ENCODE data around the gene PHLDB3. TPM values are rescaled to one million over a fixed set of nuclear protein-coding genes. Genes with fewer than 3 reads are reported as not detected.
A peak's percentile ranks its signal among the peaks of the same experiment; 100 is the strongest.

Gene PHLDB3
- total and polyA plus RNA-seq, 4 donors, result 4.8 to 18.5 (median 9.9) TPM

- H3K4me3 ChIP-seq (ENCODE audit: low read length in 2 of 2), result peak overlapping the region; percentile 14 to 42
- peak; percentile 89 to 92 for DNase-seq
Observed at GRCh38 chr19:43464134-43464775, 40.3 kb downstream of the PHLDB3 start.

GRCh38 chr19:43463381-43464133, 41.0 kb downstream of the PHLDB3 start:
- peak; percentile 96 for ATAC-seq (ENCODE audit: low FRiP score)
- H3K9me3 ChIP-seq (ENCODE audit: control insufficient read depth, low read length), result no peaks in the 10 kb centered on the region
- intact Hi-C loops (cut with DNase I), result loop anchor here (1.0 to 5.0 kb wide), 4 partner anchors 11 to 54 kb away; partner anchors contain the start of gene PHLDB3 (in 2 of the 2)
- 0 to 1% methylated on average over 56 to 57 of the region's 57 CpGs for WGBS, 2 donors
- peak overlapping the region in 1 of 2 donors; percentile 78 for H3K27ac ChIP-seq (ENCODE audit: low read depth in 1 of 2, low read length in 2 of 2)
- DNase-seq, result peak; percentile 99 to 100
- no peaks in the 10 kb centered on the region for H3K36me3 ChIP-seq (ENCODE audit: control insufficient read depth in 1 of 2, insufficient read depth in 2 of 2, low read length in 1 of 2)
- peak overlapping the region; percentile 14 to 42 for H3K4me3 ChIP-seq (ENCODE audit: low read length in 2 of 2)
- H3K4me1 ChIP-seq (ENCODE audit: control insufficient read depth in 1 of 2, insufficient read depth in 2 of 2, low read length in 2 of 2), result no peaks in the 10 kb centered on the region
- no peaks in the 10 kb centered on the region for H3K27me3 ChIP-seq (ENCODE audit: control insufficient read depth in 1 of 2, insufficient read depth in 2 of 2, low read length in 1 of 2)

More at GRCh38 chr19:43464134-43464775, 40.3 kb downstream of the PHLDB3 start:
- Histone ChIP-seq H3K36me3 (ENCODE audit: control insufficient read depth in 1 of 2, insufficient read depth in 2 of 2, low read length in 1 of 2) (no peaks in the 10 kb centered on the region), H3K27ac (ENCODE audit: low read depth in 1 of 2, low read length in 2 of 2) (peak overlapping the region in 1 of 2 donors; percentile 78), H3K4me1 (ENCODE audit: control insufficient read depth in 1 of 2, insufficient read depth in 2 of 2, low read length in 2 of 2) (no peaks in the 10 kb centered on the region), H3K27me3 (ENCODE audit: control insufficient read depth in 1 of 2, insufficient read depth in 2 of 2, low read length in 1 of 2) (no peaks in the 10 kb centered on the region), H3K9me3 (ENCODE audit: control insufficient read depth, low read length) (no peaks in the 10 kb centered on the region)
- 12 to 16% methylated on average over 31 to 33 of the region's 33 CpGs for WGBS, 2 donors
- intact Hi-C loops (cut with DNase I), result loop anchor here (1.0 to 5.0 kb wide), 3 partner anchors 10 to 53 kb away; partner anchors contain the start of gene PHLDB3 (in 1 of the 2)
- peak; percentile 87 for ATAC-seq (ENCODE audit: low FRiP score)

- Histone ChIP-seq H3K4me1 (ENCODE audit: control insufficient read depth in 1 of 2, insufficient read depth in 2 of 2, low read length in 2 of 2) (no peaks in the 10 kb centered on the region), H3K9me3 (ENCODE audit: control insufficient read depth, low read length) (no peaks in the 10 kb centered on the region), H3K36me3 (ENCODE audit: control insufficient read depth in 1 of 2, insufficient read depth in 2 of 2, low read length in 1 of 2) (no peaks in the 10 kb centered on the region), H3K27me3 (ENCODE audit: control insufficient read depth in 1 of 2, insufficient read depth in 2 of 2, low read length in 1 of 2) (no peaks in the 10 kb centered on the region), H3K27ac (ENCODE audit: low read depth in 1 of 2, low read length in 2 of 2) (no peak overlapping the region), H3K4me3 (ENCODE audit: low read length in 2 of 2) (peak overlapping the region in 1 of 2 donors; percentile 12)
- DNase-seq (no peak), ATAC-seq (ENCODE audit: low FRiP score) (no peak)
- intact Hi-C loops (cut with DNase I), result loop anchor here (1.0 to 5.0 kb wide), 3 partner anchors 39 to 54 kb away; partner anchors contain the start of gene PHLDB3 (in 2 of the 2)
- 10% methylated on average over 31 to 33 of the region's 33 CpGs for WGBS, 2 donors
Observed at GRCh38 chr19:43462785-43463380, 41.7 kb downstream of the PHLDB3 start.

GRCh38 chr19:43462383-43462782, 42.2 kb downstream of the PHLDB3 start:
- Histone ChIP-seq H3K9me3 (ENCODE audit: control insufficient read depth, low read length) (no peaks in the 10 kb centered on the region), H3K4me3 (ENCODE audit: low read length in 2 of 2) (no peak overlapping the region), H3K27ac (ENCODE audit: low read depth in 1 of 2, low read length in 2 of 2) (no peak overlapping the region), H3K4me1 (ENCODE audit: control insufficient read depth in 1 of 2, insufficient read depth in 2 of 2, low read length in 2 of 2) (no peaks in the 10 kb centered on the region), H3K36me3 (ENCODE audit: control insufficient read depth in 1 of 2, insufficient read depth in 2 of 2, low read length in 1 of 2) (no peaks in the 10 kb centered on the region), H3K27me3 (ENCODE audit: control insufficient read depth in 1 of 2, insufficient read depth in 2 of 2, low read length in 1 of 2) (no peaks in the 10 kb centered on the region)
- WGBS, 2 donors, result 89 to 95% methylated on average over 7 of the region's 7 CpGs
- ATAC-seq (ENCODE audit: low FRiP score) (no peak), DNase-seq (no peak)
- intact Hi-C loops (cut with DNase I), result loop anchor here in 1 of 2 donors (5.0 kb wide), 2 partner anchors 40 to 55 kb away; partner anchors contain the start of gene PHLDB3

- Histone ChIP-seq H3K36me3 (ENCODE audit: control insufficient read depth in 1 of 2, insufficient read depth in 2 of 2, low read length in 1 of 2) (no peaks in the 10 kb centered on the region), H3K9me3 (ENCODE audit: control insufficient read depth, low read length) (no peaks in the 10 kb centered on the region), H3K4me3 (ENCODE audit: low read length in 2 of 2) (no peak overlapping the region), H3K27me3 (ENCODE audit: control insufficient read depth in 1 of 2, insufficient read depth in 2 of 2, low read length in 1 of 2) (no peaks in the 10 kb centered on the region), H3K4me1 (ENCODE audit: control insufficient read depth in 1 of 2, insufficient read depth in 2 of 2, low read length in 2 of 2) (no peaks in the 10 kb centered on the region), H3K27ac (ENCODE audit: low read depth in 1 of 2, low read length in 2 of 2) (no peak overlapping the region)
- WGBS, 2 donors, result 91 to 95% methylated on average over 12 of the region's 12 CpGs
- no peak for ATAC-seq (ENCODE audit: low FRiP score)
- intact Hi-C loops (cut with DNase I), result loop anchor here in 1 of 2 donors (5.0 kb wide), 2 partner anchors 41 to 56 kb away; partner anchors contain the start of gene PHLDB3
- DNase-seq, result no peak
Observed at GRCh38 chr19:43461303-43461702, 43.2 kb downstream of the PHLDB3 start.

- H3K27ac ChIP-seq (ENCODE audit: low read depth in 1 of 2, low read length in 2 of 2), result no peak overlapping the region
- ATAC-seq (ENCODE audit: low FRiP score) (no peak), DNase-seq (no peak)
- no peaks in the 10 kb centered on the region for H3K27me3 ChIP-seq (ENCODE audit: control insufficient read depth in 1 of 2, insufficient read depth in 2 of 2, low read length in 1 of 2)
- WGBS, 2 donors, result 76 to 81% methylated on average over 16 of the region's 16 CpGs
- H3K4me1 ChIP-seq (ENCODE audit: control insufficient read depth in 1 of 2, insufficient read depth in 2 of 2, low read length in 2 of 2), result no peaks in the 10 kb centered on the region
- H3K4me3 ChIP-seq (ENCODE audit: low read length in 2 of 2), result no peak overlapping the region
- H3K36me3 ChIP-seq (ENCODE audit: control insufficient read depth in 1 of 2, insufficient read depth in 2 of 2, low read length in 1 of 2), result no peaks in the 10 kb centered on the region
- no peaks in the 10 kb centered on the region for H3K9me3 ChIP-seq (ENCODE audit: control insufficient read depth, low read length)
- intact Hi-C loops (cut with DNase I), result loop anchor here in 1 of 2 donors (5.0 kb wide), 2 partner anchors 42 to 57 kb away; partner anchors contain the start of gene PHLDB3
Observed at GRCh38 chr19:43460362-43461016, 44.1 kb downstream of the PHLDB3 start.

GRCh38 chr19:43457809-43458208, 46.7 kb downstream of the PHLDB3 start:
- Histone ChIP-seq H3K9me3 (ENCODE audit: control insufficient read depth, low read length) (no peaks in the 10 kb centered on the region), H3K27ac (ENCODE audit: low read depth in 1 of 2, low read length in 2 of 2) (no peak overlapping the region), H3K27me3 (ENCODE audit: control insufficient read depth in 1 of 2, insufficient read depth in 2 of 2, low read length in 1 of 2) (no peaks in the 10 kb centered on the region), H3K4me3 (ENCODE audit: low read length in 2 of 2) (no peak overlapping the region), H3K36me3 (ENCODE audit: control insufficient read depth in 1 of 2, insufficient read depth in 2 of 2, low read length in 1 of 2) (no peaks in the 10 kb centered on the region), H3K4me1 (ENCODE audit: control insufficient read depth in 1 of 2, insufficient read depth in 2 of 2, low read length in 2 of 2) (no peaks in the 10 kb centered on the region)
- no peak for DNase-seq
- WGBS, 2 donors, result 83 to 88% methylated on average over 4 of the region's 4 CpGs
- no peak for ATAC-seq (ENCODE audit: low FRiP score)
- intact Hi-C loops (cut with DNase I), result no loop called here

Data from aorta (tissue), 5 donors.